Liver (tissue), 9 donors: ENCODE data around the gene HDAC9. TPM values are rescaled to one million over a fixed set of nuclear protein-coding genes. Genes with fewer than 3 reads are reported as not detected.

ENCODE experiments used
- DNase-seq: peaks from one replicate; pipeline ENCODE4 v3.0.0-alpha.2; 2017; ENCODE audit warnings: low spot score
- H3K27ac ChIP-seq, 2 donors: one replicate each; pipeline ENCODE4 v1.7.0; 2013; ENCODE audit warnings: inconsistent platforms in 2 of 2, low read length in 2 of 2, control low read depth in 1 of 2, low read depth in 1 of 2, mild to moderate bottlenecking in 1 of 2
- H3K27me3 ChIP-seq, 4 donors: one replicate each; pipeline versions ENCODE4 v1.6.1 to v1.7.0; 2013; ENCODE audit warnings: low read length in 3 of 4, inconsistent platforms in 1 of 4, mild to moderate bottlenecking in 1 of 4, moderate library complexity in 1 of 4; ENCODE audit not compliant: control insufficient read depth in 4 of 4, insufficient read depth in 4 of 4
- H3K36me3 ChIP-seq, 4 donors: one replicate each; pipeline versions ENCODE4 v1.6.1 to v1.7.0; 2013; ENCODE audit warnings: low read length in 3 of 4, mild to moderate bottlenecking in 3 of 4, low read depth in 1 of 4, moderate library complexity in 1 of 4; ENCODE audit not compliant: control insufficient read depth in 4 of 4, insufficient read depth in 3 of 4
- H3K4me1 ChIP-seq, 4 donors: one replicate each; pipeline versions ENCODE4 v1.6.1 to v1.7.0; 2013; ENCODE audit warnings: low read length in 3 of 4, mild to moderate bottlenecking in 3 of 4, moderate library complexity in 1 of 4; ENCODE audit not compliant: control insufficient read depth in 4 of 4, insufficient read depth in 4 of 4
- H3K4me3 ChIP-seq, 3 donors: one replicate each; pipeline versions ENCODE4 v1.6.1 to v1.7.0; 2013; ENCODE audit warnings: low read length in 3 of 3, control low read depth in 1 of 3, low read depth in 1 of 3, mild to moderate bottlenecking in 1 of 3
- H3K9ac ChIP-seq, 2 donors: one replicate each; pipeline ENCODE4 v1.7.0; 2013; ENCODE audit warnings: low read length in 2 of 2, mild to moderate bottlenecking in 2 of 2, moderate library complexity in 2 of 2, control low read depth in 1 of 2, low read depth in 1 of 2
- H3K9me3 ChIP-seq, 4 donors: one replicate each; pipeline versions ENCODE4 v1.6.1 to v1.7.0; 2013; ENCODE audit warnings: low read length in 3 of 4; ENCODE audit not compliant: control insufficient read depth in 4 of 4
- ATF3 ChIP-seq: IDR thresholded peaks from 2 replicates; pipeline ENCODE4 v1.6.1; 2016; ENCODE audit warnings: antibody characterized with exemption
- CTCF ChIP-seq: fragments of 150-350 bp; IDR thresholded peaks from 2 replicates; pipeline ENCODE4 v1.5.1; 2017; ENCODE audit warnings: improper control_type of control experiment, low read depth, low read length; ENCODE audit not compliant: missing input control
- EGR1 ChIP-seq, 2 donors: IDR thresholded peaks; 2 replicates each; pipeline ENCODE4 v1.6.1; 2016 to 2018; ENCODE audit warnings: antibody characterized with exemption in 2 of 2, low read depth in 2 of 2
- FOXA1 ChIP-seq: IDR thresholded peaks from 2 replicates; pipeline ENCODE4 v1.6.1; 2016; ENCODE audit warnings: antibody characterized with exemption
- FOXA2 ChIP-seq: IDR thresholded peaks from 2 replicates; pipeline ENCODE4 v1.6.1; 2016; ENCODE audit warnings: antibody characterized with exemption
- GABPA ChIP-seq, 2 donors: IDR thresholded peaks in 1 of 2; conservative IDR thresholded peaks in 1 of 2; 2 replicates each; pipeline ENCODE4 v1.6.1; 2016; ENCODE audit warnings: antibody characterized with exemption in 2 of 2, mild to moderate bottlenecking in 1 of 2, moderate library complexity in 1 of 2
- HNF4G ChIP-seq: IDR thresholded peaks from 2 replicates; pipeline ENCODE4 v1.6.1; 2016; ENCODE audit warnings: antibody characterized with exemption
- JUND ChIP-seq, 2 donors: IDR thresholded peaks; 2 replicates each; pipeline ENCODE4 v1.6.1; 2016; ENCODE audit warnings: antibody characterized with exemption in 2 of 2
- MAX ChIP-seq: IDR thresholded peaks from 2 replicates; pipeline ENCODE4 v1.6.1; 2016; ENCODE audit warnings: antibody characterized with exemption
- NR2F2 ChIP-seq: IDR thresholded peaks from 2 replicates; pipeline ENCODE4 v1.6.1; 2016; ENCODE audit warnings: antibody characterized with exemption
- RAD21 ChIP-seq, 2 donors: IDR thresholded peaks; 2 replicates each; pipeline ENCODE4 v1.6.1; 2016; ENCODE audit warnings: antibody characterized with exemption in 2 of 2, mild to moderate bottlenecking in 2 of 2
- RXRA ChIP-seq, 2 donors: IDR thresholded peaks; 2 replicates each; pipeline ENCODE4 v1.6.1; 2017 to 2018; ENCODE audit warnings: antibody characterized with exemption in 2 of 2, mild to moderate bottlenecking in 1 of 2
- SP1 ChIP-seq: IDR thresholded peaks from 2 replicates; pipeline ENCODE4 v1.6.1; 2018; ENCODE audit warnings: antibody characterized with exemption, mild to moderate bottlenecking
- TAF1 ChIP-seq: conservative IDR thresholded peaks from 2 replicates; pipeline ENCODE4 v1.6.1; 2016; ENCODE audit warnings: antibody characterized with exemption, mild to moderate bottlenecking
- whole genome bisulfite sequencing: extraction: QIAGEN DNeasy Blood & Tissue Kit; methylation state at CpG from one replicate; pipeline ENCODE4 v1.1.7; 2013; 5-methylcytosine and 5-hydroxymethylcytosine counted together
- polyA plus RNA-seq, 2 donors: library from polyadenylated mRNA; stranded (reverse) in 1 of 2; unstranded in 1 of 2; fragments of 200-250 nt in 1 of 2; fragments of >200 nt in 1 of 2; fragmentation: Nextera tagmentation in 1 of 2; extraction: Ambion mirVana in 1 of 2; gene quantifications; one replicate each; pipeline versions ENCODE4 v1.2.1 to v1.2.3, GENCODE V29; 2013 to 2015
- total RNA-seq, 2 donors: library from RNA; depleted of rRNA; stranded (reverse); fragments of >200 nt; gene quantifications; one replicate each; pipeline ENCODE4 v1.2.3, GENCODE V29; 2014
- TF ChIP-seq, protein P1 (sequence below): IDR thresholded peaks from 2 replicates; pipeline ENCODE4 v1.6.1; 2016; ENCODE audit warnings: antibody characterized with exemption
- donor health status: healthy.
- donor health status: healthy.
- donor health status: healthy.
- donor health status: healthy.
- donor health status: healthy.

Gene HDAC9
- total and polyA plus RNA-seq, 4 donors, result 1.0 to 10.1 (median 2.3) TPM

- TF ChIP-seq, protein P1, sequence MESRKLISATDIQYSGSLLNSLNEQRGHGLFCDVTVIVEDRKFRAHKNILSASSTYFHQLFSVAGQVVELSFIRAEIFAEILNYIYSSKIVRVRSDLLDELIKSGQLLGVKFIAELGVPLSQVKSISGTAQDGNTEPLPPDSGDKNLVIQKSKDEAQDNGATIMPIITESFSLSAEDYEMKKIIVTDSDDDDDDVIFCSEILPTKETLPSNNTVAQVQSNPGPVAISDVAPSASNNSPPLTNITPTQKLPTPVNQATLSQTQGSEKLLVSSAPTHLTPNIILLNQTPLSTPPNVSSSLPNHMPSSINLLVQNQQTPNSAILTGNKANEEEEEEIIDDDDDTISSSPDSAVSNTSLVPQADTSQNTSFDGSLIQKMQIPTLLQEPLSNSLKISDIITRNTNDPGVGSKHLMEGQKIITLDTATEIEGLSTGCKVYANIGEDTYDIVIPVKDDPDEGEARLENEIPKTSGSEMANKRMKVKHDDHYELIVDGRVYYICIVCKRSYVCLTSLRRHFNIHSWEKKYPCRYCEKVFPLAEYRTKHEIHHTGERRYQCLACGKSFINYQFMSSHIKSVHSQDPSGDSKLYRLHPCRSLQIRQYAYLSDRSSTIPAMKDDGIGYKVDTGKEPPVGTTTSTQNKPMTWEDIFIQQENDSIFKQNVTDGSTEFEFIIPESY, result no peak
- TF ChIP-seq MAX, result no peak
- no peak for TF ChIP-seq GABPA (IDR thresholded peaks at IDR 0.05 in 1 of 2, conservative IDR thresholded peaks at IDR 0.05 in 1 of 2)
- TF ChIP-seq FOXA2, result no peak
- TF ChIP-seq SP1, result no peak
- TF ChIP-seq HNF4G, result no peak
- TF ChIP-seq NR2F2, result no peak
- TF ChIP-seq JUND (IDR thresholded peaks at IDR 0.05), result no peak
- TF ChIP-seq RAD21 (IDR thresholded peaks at IDR 0.05), result no peak
- no peak for TF ChIP-seq ATF3
Measured at GRCh38 chr7:18820981-18821380, 325.4 kb downstream of the HDAC9 start (continued).

DNA sequence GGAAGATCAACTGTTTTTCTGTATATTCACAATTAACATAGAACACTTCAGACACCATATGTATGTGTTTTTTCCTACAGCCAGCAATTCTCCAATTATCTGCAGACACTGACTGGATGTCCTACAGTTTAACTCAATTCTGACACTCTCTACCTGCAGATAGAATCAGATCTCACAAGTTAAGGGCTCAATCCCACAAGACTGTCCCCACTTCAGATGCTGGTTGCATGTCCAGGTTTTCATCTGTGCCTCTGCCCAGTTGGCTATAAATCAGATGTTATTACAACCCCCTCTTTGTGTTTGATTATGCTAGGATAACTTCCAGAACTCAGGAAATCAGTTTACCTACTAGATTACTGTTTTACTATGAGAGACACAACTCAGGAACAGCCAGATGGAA lies 326.0 kb downstream of the HDAC9 start:
- Histone ChIP-seq H3K4me1 (no peaks in the 10 kb centered on the region), H3K27ac (no peak overlapping the region), H3K9ac (no peak overlapping the region), H3K4me3 (no peak overlapping the region), H3K27me3 (no peaks in the 10 kb centered on the region), H3K36me3 (no peaks in the 10 kb centered on the region), H3K9me3 (no peaks in the 10 kb centered on the region)
- TF ChIP-seq CTCF, result no peak
- no peak for TF ChIP-seq HNF4G
- no peak for TF ChIP-seq RXRA (IDR thresholded peaks at IDR 0.05)
- TF ChIP-seq SP1, result no peak
- no peak for TF ChIP-seq FOXA2
- no peak for TF ChIP-seq FOXA1
- TF ChIP-seq TAF1, result no peak
- no peak for TF ChIP-seq GABPA (IDR thresholded peaks at IDR 0.05 in 1 of 2, conservative IDR thresholded peaks at IDR 0.05 in 1 of 2)
- no peak for DNase-seq

GRCh38 chr7:18824157-18824556 lies 328.6 kb downstream of the HDAC9 start:
- WGBS, result 57% methylated on average over 2 of the region's 2 CpGs

More at GRCh38 chr7:18824157-18824556, 328.6 kb downstream of the HDAC9 start:
- no peak overlapping the region for H3K4me3 ChIP-seq
- no peaks in the 10 kb centered on the region for H3K27me3 ChIP-seq
- no peak overlapping the region for H3K27ac ChIP-seq
- H3K4me1 ChIP-seq, result no peaks in the 10 kb centered on the region
- TF ChIP-seq FOXA1, result no peak
- no peak for TF ChIP-seq CTCF
- TF ChIP-seq JUND (IDR thresholded peaks at IDR 0.05), result no peak
- TF ChIP-seq EGR1 (IDR thresholded peaks at IDR 0.05; ENCODE audit: low read depth in 2 of 2), result no peak
- TF ChIP-seq TAF1, result no peak
- TF ChIP-seq MAX, result no peak
- no peak for TF ChIP-seq ATF3
- no peak for TF ChIP-seq RAD21 (IDR thresholded peaks at IDR 0.05)
- no peak overlapping the region for H3K9ac ChIP-seq
- no peaks in the 10 kb centered on the region for H3K36me3 ChIP-seq
- DNase-seq, result no peak
- no peaks in the 10 kb centered on the region for H3K9me3 ChIP-seq
